K562 (cell line): ENCODE results near the gene ARHGDIB. TPM values are rescaled to one million over a fixed set of nuclear protein-coding genes. Genes with fewer than 3 reads are reported as not detected.
A peak's percentile ranks its signal among the peaks of the same experiment; 100 is the strongest.

ENCODE experiments used
- ATAC-seq: fragments of 200-7000 bp; cut with Tn5 transposase; 3 replicates; pipeline ENCODE4 v1.9.1; 2020; ENCODE audit warnings: moderate library complexity
- Bru-seq: library from RNA; stranded (reverse); fragments of 400-500 nt; gene quantifications from one replicate; lab custom pipeline; 2021; lab: Mats Ljungman, UMichigan
- BruChase-seq, 2 experiments: library from RNA; stranded (reverse); fragments of 400-500 nt; gene quantifications; one replicate each; lab custom pipeline; 2021; lab: Mats Ljungman, UMichigan
- BruUV-seq: library from RNA; stranded (reverse); fragments of 400-500 nt; replicated peaks from 2 replicates; lab custom pipeline; 2021; lab: Mats Ljungman, UMichigan
- CTCF ChIA-PET: fragments of 300-600 bp; formaldehyde crosslinking; extraction: SDS; loops from one replicate; lab custom pipeline; 2021; ENCODE audit warnings: low intra/inter-chr PET ratio; lab: Yijun Ruan, JAX
- POLR2A ChIA-PET: fragments of 300-600, 350-650 bp; sonication (Branson Sonifier 250); formaldehyde crosslinking; extraction: SDS; loops from one replicate; lab custom pipeline; 2021; ENCODE audit warnings: antibody characterized with exemption, inconsistent platforms; lab: Yijun Ruan, JAX
- DNase-seq, 4 experiments: peaks; one replicate each; pipeline versions ENCODE4 v3.0.0 to v3.0.0-alpha.2; 2011 to 2018; ENCODE audit warnings: low spot score in 3 of 4, mixed read lengths in 3 of 4; ENCODE audit errors: extremely low read depth in 1 of 4
- FAIRE-seq: peaks from 2 replicates; lab custom pipeline; 2011; peaks lifted over from hg19 to GRCh38; lab: Jason Lieb, UNC
- H2AFZ ChIP-seq: 2 replicates; pipeline ENCODE4 v1.6.0; 2011; ENCODE audit warnings: low read depth, low read length, control low read depth, inconsistent platforms
- H3K27ac ChIP-seq: fragments of 200-600 bp; 3 replicates; pipeline ENCODE4 v1.8.0; 2011; ENCODE audit warnings: low read depth, mild to moderate bottlenecking, control low read depth, inconsistent platforms, low read length, moderate library complexity, mixed read lengths; ENCODE audit errors: extremely low read depth
- H3K27me3 ChIP-seq, 2 experiments: fragments of 300-600 bp in 1 of 2; 2 replicates in 1 of 2; 3 replicates in 1 of 2; pipeline versions ENCODE4 v1.6.0 to v1.8.0; 2011; ENCODE audit warnings: inconsistent platforms in 2 of 2, low read length in 2 of 2, mild to moderate bottlenecking in 1 of 2, mixed read lengths in 1 of 2, moderate library complexity in 1 of 2; ENCODE audit not compliant: control insufficient read depth in 2 of 2, insufficient read depth in 2 of 2
- H3K36me3 ChIP-seq: fragments of 300-600 bp; 3 replicates; pipeline ENCODE4 v1.8.0; 2011; ENCODE audit warnings: mild to moderate bottlenecking, low read length, inconsistent platforms; ENCODE audit not compliant: control insufficient read depth, insufficient read depth
- H3K4me1 ChIP-seq, 2 experiments: fragments of 200-600 bp in 1 of 2; replicated peaks in 1 of 2; 2 replicates in 1 of 2; 3 replicates in 1 of 2; pipeline versions ENCODE4 v1.5.1 to v1.8.0; 2011; ENCODE audit warnings: inconsistent platforms in 2 of 2, low read length in 2 of 2, mild to moderate bottlenecking in 1 of 2, mixed read lengths in 1 of 2, moderate library complexity in 1 of 2; ENCODE audit not compliant: control insufficient read depth in 2 of 2, insufficient read depth in 2 of 2
- H3K4me2 ChIP-seq: 2 replicates; pipeline ENCODE4 v1.6.1; 2011; ENCODE audit warnings: low read length, control low read depth, inconsistent platforms, mixed read lengths; ENCODE audit not compliant: insufficient read depth
- H3K4me3 ChIP-seq: fragments of 200-600 bp; sonication (generic), shearing (Covaris generic); 2 replicates; pipeline ENCODE4 v1.5.1; 2016; ENCODE audit warnings: control low read depth, inconsistent platforms
- H3K79me2 ChIP-seq: fragments of 200-600 bp; 3 replicates; pipeline ENCODE4 v1.8.0; 2011; ENCODE audit warnings: low read length, inconsistent platforms; ENCODE audit not compliant: control insufficient read depth, insufficient read depth
- H3K9ac ChIP-seq, 2 experiments: 2 replicates each; pipeline versions ENCODE4 v1.6.0 to v1.6.1; 2011; ENCODE audit warnings: low read depth in 2 of 2, low read length in 2 of 2, control low read depth in 1 of 2, inconsistent platforms in 1 of 2, mild to moderate bottlenecking in 1 of 2, mixed read lengths in 1 of 2; ENCODE audit not compliant: insufficient read depth in 1 of 2
- H3K9me1 ChIP-seq: one replicate; pipeline ENCODE4 v1.6.0; 2011; ENCODE audit warnings: inconsistent platforms, mild to moderate bottlenecking, low read length, moderate library complexity; ENCODE audit not compliant: control insufficient read depth, insufficient read depth
- H3K9me3 ChIP-seq: replicated peaks from 2 replicates; pipeline ENCODE4 v1.5.1; 2011; ENCODE audit warnings: low read depth, low read length, inconsistent platforms; ENCODE audit not compliant: control insufficient read depth, insufficient read depth
- H4K20me1 ChIP-seq: replicated peaks from 2 replicates; pipeline ENCODE4 v1.6.1; 2011; ENCODE audit warnings: low read length, inconsistent platforms, mixed read lengths; ENCODE audit not compliant: control insufficient read depth, insufficient read depth
- ATF1 ChIP-seq, 2 experiments: fragments of 450-650 bp in 1 of 2; IDR thresholded peaks; 2 replicates each; pipeline ENCODE4 v1.6.1; 2016; ENCODE audit warnings: missing compliant biosample characterization in 1 of 2, missing genetic modification characterization in 1 of 2
- SRSF9 ChIP-seq: fragments of 200-400 bp; formaldehyde crosslinking; IDR thresholded peaks from 2 replicates; pipeline ENCODE4 v1.6.1; 2017; ENCODE audit warnings: low read depth, low read length, borderline replicate concordance
- ZNF274 ChIP-seq: IDR thresholded peaks from 2 replicates; pipeline ENCODE4 v1.6.1; 2011; ENCODE audit warnings: low read depth, mild to moderate bottlenecking, low read length, moderate library complexity, borderline replicate concordance
- ZNF695 ChIP-seq: fragments of 450-650 bp; formaldehyde crosslinking; IDR thresholded peaks from 2 replicates; pipeline ENCODE4 v1.4.0; 2020; ENCODE audit warnings: mild to moderate bottlenecking, moderate library complexity
- ZSCAN29 ChIP-seq: fragments of 450-650 bp; IDR thresholded peaks from 2 replicates; pipeline ENCODE4 v1.6.1; 2017
- WGBS: fragments of 100-300 bp; shearing (Covaris generic); methylation state at CpG from one replicate; pipeline ENCODE4 v1.1.6; 2016; ENCODE audit warnings: low coverage, mixed read lengths; ENCODE audit not compliant: insufficient coverage; ENCODE audit errors: missing lambda C conversion rate; 5-methylcytosine and 5-hydroxymethylcytosine counted together
- in situ Hi-C: fragments of 300-500 bp; cut with MboI; formaldehyde crosslinking; loops from 4 replicates; pipeline ENCODE4 v1.15.0; 2018; ENCODE audit warnings: inconsistent platforms, mixed read lengths
- intact Hi-C: fragments of 100-400 bp; cut with micrococcal nuclease; formaldehyde crosslinking; loops from 2 replicates; pipeline ENCODE4 v1.14.2; 2022
- long read RNA-seq, 3 experiments: library from polyadenylated mRNA in 2 of 3; library from RNA in 1 of 3; unstranded in 2 of 3; stranded (forward) in 1 of 3; transcript quantifications; one replicate each; pipeline ENCODE4 v2.0.0, GENCODE V29; 2019 to 2022
- polyA minus RNA-seq, 3 experiments: library from RNA; depleted of rRNA, polyadenylated mRNA; stranded (reverse); fragments of >200 nt; gene quantifications; 2 replicates each; pipeline ENCODE4 v1.2.3, GENCODE V29; 2011
- polyA plus RNA-seq, 8 experiments: library from polyadenylated mRNA; depleted of rRNA in 4 of 8; stranded (reverse) in 5 of 8; unstranded in 3 of 8; fragments of >200 nt; fragmentation: Nextera tagmentation in 2 of 8; fragmentation: Illumina TruSeq in 1 of 8; extraction: Ambion mirVana in 2 of 8; extraction: Trizol in 1 of 8; gene quantifications; 2 replicates each; pipeline versions ENCODE4 v1.2.1 to v1.2.3, GENCODE V29; 2011 to 2014; ENCODE audit warnings: inconsistent platforms in 1 of 8, missing spikeins in 1 of 8
- total RNA-seq, 7 experiments: library from RNA; depleted of rRNA in 6 of 7; stranded (reverse); fragments of >200 nt in 6 of 7; fragmentation: Illumina TruSeq in 2 of 7; extraction: Trizol in 2 of 7; gene quantifications; 2 replicates each; pipeline versions ENCODE4 v1.2.1 to v1.2.3, GENCODE V29; 2011 to 2021; ENCODE audit warnings: low replicate concordance in 1 of 7
- TF ChIP-seq, protein P1 (sequence below): fragments of 250-450 bp; sonication (Bioruptor Pico); IDR thresholded peaks from 2 replicates; pipeline ENCODE4 v1.8.0; 2022; ENCODE audit warnings: inconsistent platforms, mild to moderate bottlenecking, moderate library complexity, borderline replicate concordance
- TF ChIP-seq, protein P2 (sequence below), 2 experiments: IDR thresholded peaks; 2 replicates each; pipeline ENCODE4 v1.6.1; 2011; ENCODE audit warnings: borderline replicate concordance in 1 of 2, control low read depth in 1 of 2, low read depth in 1 of 2, low read length in 1 of 2, mild to moderate bottlenecking in 1 of 2, mixed read lengths in 1 of 2, moderate library complexity in 1 of 2; ENCODE audit not compliant: insufficient read depth in 1 of 2, insufficient read length in 1 of 2, poor library complexity in 1 of 2, severe bottlenecking in 1 of 2; ENCODE audit errors: extremely low read depth in 1 of 2
- TF ChIP-seq, protein P3 (sequence below): fragments of 250-450 bp; sonication (Bioruptor Pico); IDR thresholded peaks from 2 replicates; pipeline ENCODE4 v1.5.0; 2021

The ARHGDIB gene
- 0.39 TPM in 1 of 2 replicates, not detected in the other for total RNA-seq (2011; cell fraction: chromatin; rRNA removed; ENCODE audit: low replicate concordance)
- total RNA-seq (2011; cell fraction: nucleolus; rRNA removed), result 0.53 TPM in 1 of 2 replicates, not detected in the other
- 0.76 and 0.81 TPM in 2 replicates for total RNA-seq (2011; cell fraction: nucleoplasm; rRNA removed)
- total RNA-seq (2014; rRNA removed) (63.2 and 100 TPM in 2 replicates), total RNA-seq (2014; rRNA removed; fragmentation: Illumina TruSeq; extraction: Trizol) (67.3 and 68.7 TPM in 2 replicates), total RNA-seq (2015; rRNA removed; fragmentation: Illumina TruSeq; extraction: Trizol) (145 and 151 TPM in 2 replicates), total RNA-seq (2021) (51.1 and 55.8 TPM in 2 replicates), polyA plus RNA-seq (2011; rRNA removed) (9.5 and 21.9 TPM in 2 replicates), polyA plus RNA-seq (2014; fragmentation: Illumina TruSeq; extraction: Trizol) (114 and 145 TPM in 2 replicates), polyA plus RNA-seq (2014; fragmentation: Nextera tagmentation; extraction: Ambion mirVana) (100 to 1,000 TPM; 171 to 204 TPM), polyA plus RNA-seq (2014; rRNA removed) (90.4 and 116 TPM in 2 replicates), polyA minus RNA-seq (2011; rRNA and poly(A)+ RNA removed) (12.7 and 19.3 TPM in 2 replicates), Bru-seq, nascent RNA (percentile 74 among the genes with signal in this experiment), BruChase-seq, experiment 1, labeled RNA remaining after a 2-hour chase (percentile 59 among the genes with signal in this experiment), BruChase-seq, experiment 2, labeled RNA remaining after a 6-hour chase (percentile 59 among the genes with signal in this experiment)
- 11.3 and 35.3 TPM in 2 replicates for polyA plus RNA-seq (2011; cell fraction: cytosol; rRNA removed)
- polyA plus RNA-seq (2011; cell fraction: nucleus; rRNA removed), result 2.8 and 7.8 TPM in 2 replicates
- polyA plus RNA-seq (2012), result 132 and 187 TPM in 2 replicates
- polyA minus RNA-seq (2011; cell fraction: cytosol; rRNA and poly(A)+ RNA removed), result 3.9 and 4.3 TPM in 2 replicates
- polyA minus RNA-seq (2011; cell fraction: nucleus; rRNA and poly(A)+ RNA removed), result 0.27 and 4.2 TPM in 2 replicates
- long read RNA-seq, experiment 1, transcript ARHGDIB-201 (6 exons, 1,256 nt), result major isoform, 23 of 28 reads
- long read RNA-seq, experiment 1, partial matches to known transcripts, result 3 of 28 reads
- long read RNA-seq, experiment 1, other reads (novel, unspliced or antisense), result 2 of 28 reads
- long read RNA-seq, experiment 2, transcript ARHGDIB-201 (6 exons, 1,256 nt), result major isoform, 41 of 60 reads
- long read RNA-seq, experiment 2, partial matches to known transcripts, result 8 of 60 reads
- long read RNA-seq, experiment 2, other reads (novel, unspliced or antisense), result 10 of 60 reads
- long read RNA-seq, experiment 3, transcript ARHGDIB-201 (6 exons, 1,256 nt), result major isoform, 15 of 17 reads
- long read RNA-seq, experiment 3, partial matches to known transcripts, result 1 of 17 reads
- long read RNA-seq, experiment 3, other reads (novel, unspliced or antisense), result 0 of 17 reads

DNA sequence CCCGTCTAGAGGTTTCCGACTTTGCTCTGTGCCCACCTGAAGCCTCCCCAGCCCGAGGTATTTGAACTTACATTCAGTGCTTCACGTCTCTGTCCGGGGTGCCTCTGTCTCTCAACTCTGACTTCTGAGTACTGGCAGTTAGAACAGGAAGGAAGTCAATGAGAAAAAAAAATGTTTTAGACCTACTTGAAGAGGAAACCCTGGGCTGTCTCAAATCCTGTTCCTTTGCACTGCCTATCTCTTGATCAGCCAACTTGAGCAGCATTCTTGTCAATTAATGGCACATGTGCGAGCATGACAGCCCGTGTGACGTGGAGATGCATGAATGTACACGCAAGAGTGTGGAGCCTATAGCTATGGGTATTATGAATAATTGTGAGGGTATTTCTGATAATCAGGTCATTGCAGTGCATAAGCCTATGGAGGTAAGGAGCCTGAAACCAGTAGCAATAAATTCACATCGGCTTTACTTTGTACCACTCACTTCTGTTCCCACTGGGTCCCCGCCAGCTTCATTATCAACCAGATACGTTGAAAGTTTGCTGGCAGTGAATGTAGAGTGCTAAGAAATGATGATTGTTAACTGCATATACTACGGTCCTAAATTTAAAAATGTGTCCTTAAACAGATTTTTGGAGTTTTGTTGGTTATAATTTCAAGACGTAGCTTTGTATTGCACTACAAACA lies at the start of gene ARHGDIB:
Gene ARHGDIB (minus strand): TSS at position 136 of the 687 bp plus-strand sequence. CDS start 10,889 bp downstream, outside the sequence.
- H3K27ac ChIP-seq, result peak within 1 kb of the TSS; percentile 86
- H3K9ac ChIP-seq, result peak within 1 kb of the TSS; percentile 65 to 77; a peak in 3 of 4 replicates
- peak; percentile 65 for ATAC-seq
- peak in 2 of 4 experiments; percentile 14 to 59 for DNase-seq
- peak within 1 kb of the TSS; percentile 88 for H2AFZ ChIP-seq
- no peaks in the 10 kb centered on the region; a peak in 2 of 5 replicates for H3K4me1 ChIP-seq
- H3K9me1 ChIP-seq, result no peaks in the 10 kb centered on the region
- no peaks in the 10 kb centered on the region for H3K27me3 ChIP-seq
- intact Hi-C loops, result no loop called here
- 4% methylated on average over 14 of the region's 14 CpGs for WGBS
- in situ Hi-C loops, result loop anchor here (25.0 kb wide), 1 partner anchor 749 kb away; no protein-coding TSS in a partner anchor
- no peaks in the 10 kb centered on the region for H4K20me1 ChIP-seq
- H3K79me2 ChIP-seq, result no peaks in the 10 kb centered on the region
- no peaks in the 10 kb centered on the region for H3K9me3 ChIP-seq
- peak within 1 kb of the TSS; percentile 40 for H3K4me3 ChIP-seq
- CTCF ChIA-PET, result no interaction called here
- no peaks in the 10 kb centered on the region for H3K36me3 ChIP-seq
- peak within 1 kb of the TSS; percentile 86 for H3K4me2 ChIP-seq
- no TSS peak for BruUV-seq
- POLR2A ChIA-PET, result no interaction called here
- FAIRE-seq, result peak; percentile 55
- TF ChIP-seq SRSF9, result no peak
- TF ChIP-seq, protein P1, sequence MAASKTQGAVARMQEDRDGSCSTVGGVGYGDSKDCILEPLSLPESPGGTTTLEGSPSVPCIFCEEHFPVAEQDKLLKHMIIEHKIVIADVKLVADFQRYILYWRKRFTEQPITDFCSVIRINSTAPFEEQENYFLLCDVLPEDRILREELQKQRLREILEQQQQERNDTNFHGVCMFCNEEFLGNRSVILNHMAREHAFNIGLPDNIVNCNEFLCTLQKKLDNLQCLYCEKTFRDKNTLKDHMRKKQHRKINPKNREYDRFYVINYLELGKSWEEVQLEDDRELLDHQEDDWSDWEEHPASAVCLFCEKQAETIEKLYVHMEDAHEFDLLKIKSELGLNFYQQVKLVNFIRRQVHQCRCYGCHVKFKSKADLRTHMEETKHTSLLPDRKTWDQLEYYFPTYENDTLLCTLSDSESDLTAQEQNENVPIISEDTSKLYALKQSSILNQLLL (CRISPR knock-in tag), result no peak
- TF ChIP-seq, protein P2, sequence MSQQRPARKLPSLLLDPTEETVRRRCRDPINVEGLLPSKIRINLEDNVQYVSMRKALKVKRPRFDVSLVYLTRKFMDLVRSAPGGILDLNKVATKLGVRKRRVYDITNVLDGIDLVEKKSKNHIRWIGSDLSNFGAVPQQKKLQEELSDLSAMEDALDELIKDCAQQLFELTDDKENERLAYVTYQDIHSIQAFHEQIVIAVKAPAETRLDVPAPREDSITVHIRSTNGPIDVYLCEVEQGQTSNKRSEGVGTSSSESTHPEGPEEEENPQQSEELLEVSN (IDR thresholded peaks at IDR 0.05; ENCODE audit: borderline replicate concordance in 1 of 2, extremely low read depth in 1 of 2, insufficient read depth in 1 of 2, insufficient read length in 1 of 2, low read depth in 1 of 2, low read length in 1 of 2, poor library complexity in 1 of 2, severe bottlenecking in 1 of 2), result peak in 1 of 2 experiments; percentile 39
- TF ChIP-seq, protein P3, sequence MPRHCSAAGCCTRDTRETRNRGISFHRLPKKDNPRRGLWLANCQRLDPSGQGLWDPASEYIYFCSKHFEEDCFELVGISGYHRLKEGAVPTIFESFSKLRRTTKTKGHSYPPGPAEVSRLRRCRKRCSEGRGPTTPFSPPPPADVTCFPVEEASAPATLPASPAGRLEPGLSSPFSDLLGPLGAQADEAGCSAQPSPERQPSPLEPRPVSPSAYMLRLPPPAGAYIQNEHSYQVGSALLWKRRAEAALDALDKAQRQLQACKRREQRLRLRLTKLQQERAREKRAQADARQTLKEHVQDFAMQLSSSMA, result no peak
- no peak for TF ChIP-seq ZSCAN29
- TF ChIP-seq ATF1 (CRISPR knock-in tag; IDR thresholded peaks at IDR 0.05), result no peak
- TF ChIP-seq ATF1 (tag; IDR thresholded peaks at IDR 0.05), result peak; percentile 85
- TF ChIP-seq ZNF274, result no peak
- TF ChIP-seq ZNF695, result no peak
